K562 (cell line): Measurements from ENCODE around the gene KCND2. TPM values are rescaled to one million over a fixed set of nuclear protein-coding genes. Genes with fewer than 3 reads are reported as not detected.

Experiments used
- ATAC-seq: fragments of 200-7000 bp; cut with Tn5 transposase; 3 replicates; pipeline ENCODE4 v1.9.1; 2020; ENCODE audit warnings: moderate library complexity
- BruUV-seq: library from RNA; stranded (reverse); fragments of 400-500 nt; replicated peaks from 2 replicates; lab custom pipeline; 2021; lab: Mats Ljungman, UMichigan
- CTCF ChIA-PET: fragments of 300-600 bp; formaldehyde crosslinking; extraction: SDS; loops from one replicate; lab custom pipeline; 2021; ENCODE audit warnings: low intra/inter-chr PET ratio; lab: Yijun Ruan, JAX
- POLR2A ChIA-PET: fragments of 300-600, 350-650 bp; sonication (Branson Sonifier 250); formaldehyde crosslinking; extraction: SDS; loops from one replicate; lab custom pipeline; 2021; ENCODE audit warnings: antibody characterized with exemption, inconsistent platforms; lab: Yijun Ruan, JAX
- DNase-seq, 4 experiments: peaks; one replicate each; pipeline versions ENCODE4 v3.0.0 to v3.0.0-alpha.2; 2011 to 2018; ENCODE audit warnings: low spot score in 3 of 4, mixed read lengths in 3 of 4; ENCODE audit errors: extremely low read depth in 1 of 4
- FAIRE-seq: peaks from 2 replicates; lab custom pipeline; 2011; peaks lifted over from hg19 to GRCh38; lab: Jason Lieb, UNC
- H2AFZ ChIP-seq: 2 replicates; pipeline ENCODE4 v1.6.0; 2011; ENCODE audit warnings: low read depth, low read length, control low read depth, inconsistent platforms
- H3K27ac ChIP-seq: fragments of 200-600 bp; 3 replicates; pipeline ENCODE4 v1.8.0; 2011; ENCODE audit warnings: low read depth, mild to moderate bottlenecking, control low read depth, inconsistent platforms, low read length, moderate library complexity, mixed read lengths; ENCODE audit errors: extremely low read depth
- H3K27me3 ChIP-seq, 2 experiments: fragments of 300-600 bp in 1 of 2; 2 replicates in 1 of 2; 3 replicates in 1 of 2; pipeline versions ENCODE4 v1.6.0 to v1.8.0; 2011; ENCODE audit warnings: inconsistent platforms in 2 of 2, low read length in 2 of 2, mild to moderate bottlenecking in 1 of 2, mixed read lengths in 1 of 2, moderate library complexity in 1 of 2; ENCODE audit not compliant: control insufficient read depth in 2 of 2, insufficient read depth in 2 of 2
- H3K36me3 ChIP-seq: fragments of 300-600 bp; 3 replicates; pipeline ENCODE4 v1.8.0; 2011; ENCODE audit warnings: mild to moderate bottlenecking, low read length, inconsistent platforms; ENCODE audit not compliant: control insufficient read depth, insufficient read depth
- H3K4me1 ChIP-seq, 2 experiments: fragments of 200-600 bp in 1 of 2; replicated peaks in 1 of 2; 2 replicates in 1 of 2; 3 replicates in 1 of 2; pipeline versions ENCODE4 v1.5.1 to v1.8.0; 2011; ENCODE audit warnings: inconsistent platforms in 2 of 2, low read length in 2 of 2, mild to moderate bottlenecking in 1 of 2, mixed read lengths in 1 of 2, moderate library complexity in 1 of 2; ENCODE audit not compliant: control insufficient read depth in 2 of 2, insufficient read depth in 2 of 2
- H3K4me2 ChIP-seq: 2 replicates; pipeline ENCODE4 v1.6.1; 2011; ENCODE audit warnings: low read length, control low read depth, inconsistent platforms, mixed read lengths; ENCODE audit not compliant: insufficient read depth
- H3K4me3 ChIP-seq: fragments of 200-600 bp; sonication (generic), shearing (Covaris generic); 2 replicates; pipeline ENCODE4 v1.5.1; 2016; ENCODE audit warnings: control low read depth, inconsistent platforms
- H3K79me2 ChIP-seq: fragments of 200-600 bp; 3 replicates; pipeline ENCODE4 v1.8.0; 2011; ENCODE audit warnings: low read length, inconsistent platforms; ENCODE audit not compliant: control insufficient read depth, insufficient read depth
- H3K9ac ChIP-seq, 2 experiments: 2 replicates each; pipeline versions ENCODE4 v1.6.0 to v1.6.1; 2011; ENCODE audit warnings: low read depth in 2 of 2, low read length in 2 of 2, control low read depth in 1 of 2, inconsistent platforms in 1 of 2, mild to moderate bottlenecking in 1 of 2, mixed read lengths in 1 of 2; ENCODE audit not compliant: insufficient read depth in 1 of 2
- H3K9me1 ChIP-seq: one replicate; pipeline ENCODE4 v1.6.0; 2011; ENCODE audit warnings: inconsistent platforms, mild to moderate bottlenecking, low read length, moderate library complexity; ENCODE audit not compliant: control insufficient read depth, insufficient read depth
- H3K9me3 ChIP-seq: replicated peaks from 2 replicates; pipeline ENCODE4 v1.5.1; 2011; ENCODE audit warnings: low read depth, low read length, inconsistent platforms; ENCODE audit not compliant: control insufficient read depth, insufficient read depth
- H4K20me1 ChIP-seq: replicated peaks from 2 replicates; pipeline ENCODE4 v1.6.1; 2011; ENCODE audit warnings: low read length, inconsistent platforms, mixed read lengths; ENCODE audit not compliant: control insufficient read depth, insufficient read depth
- EGR1 ChIP-seq: fragments of 450-650 bp; conservative IDR thresholded peaks from 2 replicates; pipeline ENCODE4 v1.6.1; 2017; ENCODE audit warnings: mild to moderate bottlenecking
- MCM7 ChIP-seq, 2 experiments: fragments of 450-650 bp; IDR thresholded peaks; 2 replicates each; pipeline ENCODE4 v1.6.1; 2016 to 2018
- MYC ChIP-seq, 2 experiments: fragments of 250-450 bp in 1 of 2; sonication (Bioruptor Pico) in 1 of 2; IDR thresholded peaks; 2 replicates each; pipeline versions ENCODE4 v1.5.1 to v1.6.1; 2012 to 2021; ENCODE audit warnings: low read depth in 2 of 2, borderline replicate concordance in 1 of 2, improper control_type of control experiment in 1 of 2, low read length in 1 of 2, mild to moderate bottlenecking in 1 of 2, moderate library complexity in 1 of 2
- POLR2A ChIP-seq: fragments of 450-650 bp; conservative IDR thresholded peaks from 2 replicates; pipeline ENCODE4 v1.6.1; 2016
- ZNF165 ChIP-seq: fragments of 250-450 bp; sonication (Bioruptor Pico); IDR thresholded peaks from 2 replicates; pipeline ENCODE4 v1.4.0; 2020; ENCODE audit warnings: borderline replicate concordance
- WGBS: fragments of 100-300 bp; shearing (Covaris generic); methylation state at CpG from one replicate; pipeline ENCODE4 v1.1.6; 2016; ENCODE audit warnings: low coverage, mixed read lengths; ENCODE audit not compliant: insufficient coverage; ENCODE audit errors: missing lambda C conversion rate; 5-methylcytosine and 5-hydroxymethylcytosine counted together
- in situ Hi-C: fragments of 300-500 bp; cut with MboI; formaldehyde crosslinking; loops from 4 replicates; pipeline ENCODE4 v1.15.0; 2018; ENCODE audit warnings: inconsistent platforms, mixed read lengths
- intact Hi-C: fragments of 100-400 bp; cut with micrococcal nuclease; formaldehyde crosslinking; loops from 2 replicates; pipeline ENCODE4 v1.14.2; 2022
- polyA plus RNA-seq, 8 experiments: library from polyadenylated mRNA; depleted of rRNA in 4 of 8; stranded (reverse) in 5 of 8; unstranded in 3 of 8; fragments of >200 nt; fragmentation: Nextera tagmentation in 2 of 8; fragmentation: Illumina TruSeq in 1 of 8; extraction: Ambion mirVana in 2 of 8; extraction: Trizol in 1 of 8; gene quantifications; 2 replicates each; pipeline versions ENCODE4 v1.2.1 to v1.2.3, GENCODE V29; 2011 to 2014; ENCODE audit warnings: inconsistent platforms in 1 of 8, missing spikeins in 1 of 8
- total RNA-seq, 7 experiments: library from RNA; depleted of rRNA in 6 of 7; stranded (reverse); fragments of >200 nt in 6 of 7; fragmentation: Illumina TruSeq in 2 of 7; extraction: Trizol in 2 of 7; gene quantifications; 2 replicates each; pipeline versions ENCODE4 v1.2.1 to v1.2.3, GENCODE V29; 2011 to 2021; ENCODE audit warnings: low replicate concordance in 1 of 7
- TF ChIP-seq, protein P1 (sequence below): fragments of 250-450 bp; sonication (Bioruptor Pico); IDR thresholded peaks from 2 replicates; pipeline ENCODE4 v1.8.0; 2021; ENCODE audit warnings: moderate library complexity, mild to moderate bottlenecking, inconsistent platforms
- TF ChIP-seq, protein P2 (sequence below): sonication (generic); formaldehyde crosslinking; IDR thresholded peaks from 2 replicates; pipeline ENCODE4 v1.8.0; 2022; ENCODE audit warnings: missing genetic modification reagents, mild to moderate bottlenecking, borderline replicate concordance

Gene KCND2
- total and polyA plus RNA-seq, 9 of the 15 experiments (the other 6 are each of a cell fraction or from before 2014, with no cell fraction given) = 0.03 to 0.12 TPM; not detected in 7

- Histone ChIP-seq H3K9ac (no peak overlapping the region), H3K79me2 (no peaks in the 10 kb centered on the region), H3K36me3 (no peaks in the 10 kb centered on the region), H3K27ac (no peak overlapping the region), H3K9me3 (no peaks in the 10 kb centered on the region), H3K4me2 (no peak overlapping the region), H3K4me1 (no peaks in the 10 kb centered on the region), H4K20me1 (no peaks in the 10 kb centered on the region), H2AFZ (no peak overlapping the region), H3K9me1 (no peaks in the 10 kb centered on the region), H3K27me3 (no peaks in the 10 kb centered on the region), H3K4me3 (no peak overlapping the region)
- no peak for FAIRE-seq
- DNase-seq = no peak
- intact Hi-C loops = no loop called here
- BruUV-seq = no TSS peak
- no peak for ATAC-seq
- CTCF ChIA-PET = no interaction called here
- TF ChIP-seq ZNF165 (no peak), MYC (IDR thresholded peaks at IDR 0.05; ENCODE audit: low read depth, low read length) (no peak), MYC (CRISPR knock-in tag; IDR thresholded peaks at IDR 0.05; ENCODE audit: borderline replicate concordance, low read depth) (no peak), EGR1 (no peak), MCM7 (IDR thresholded peaks at IDR 0.05) (no peak), POLR2A (no peak)
- TF ChIP-seq, protein P1, sequence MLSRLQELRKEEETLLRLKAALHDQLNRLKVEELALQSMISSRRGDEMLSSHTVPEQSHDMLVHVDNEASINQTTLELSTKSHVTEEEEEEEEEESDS (CRISPR knock-in tag) = no peak
- TF ChIP-seq, protein P2, sequence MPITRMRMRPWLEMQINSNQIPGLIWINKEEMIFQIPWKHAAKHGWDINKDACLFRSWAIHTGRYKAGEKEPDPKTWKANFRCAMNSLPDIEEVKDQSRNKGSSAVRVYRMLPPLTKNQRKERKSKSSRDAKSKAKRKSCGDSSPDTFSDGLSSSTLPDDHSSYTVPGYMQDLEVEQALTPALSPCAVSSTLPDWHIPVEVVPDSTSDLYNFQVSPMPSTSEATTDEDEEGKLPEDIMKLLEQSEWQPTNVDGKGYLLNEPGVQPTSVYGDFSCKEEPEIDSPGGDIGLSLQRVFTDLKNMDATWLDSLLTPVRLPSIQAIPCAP (CRISPR knock-in tag) = no peak
- in situ Hi-C loops = no loop called here
- WGBS = 0% methylated on average over 1 of the region's 1 CpG
- POLR2A ChIA-PET = no interaction called here
Observed at GRCh38 chr7:120226188-120226587, 46.8 kb upstream of the KCND2 start.
